HG03439 (cell line): Measurements from ENCODE around the gene DCAF12L1.

Experiments used
- ATAC-seq: cut with Tn5 transposase; IDR thresholded peaks from one replicate; pipeline ENCODE4 v1.9.1; 2021; ENCODE audit warnings: mild to moderate bottlenecking, moderate library complexity; ENCODE audit not compliant: unreplicated experiment

DCAF12L1 gene

DNA sequence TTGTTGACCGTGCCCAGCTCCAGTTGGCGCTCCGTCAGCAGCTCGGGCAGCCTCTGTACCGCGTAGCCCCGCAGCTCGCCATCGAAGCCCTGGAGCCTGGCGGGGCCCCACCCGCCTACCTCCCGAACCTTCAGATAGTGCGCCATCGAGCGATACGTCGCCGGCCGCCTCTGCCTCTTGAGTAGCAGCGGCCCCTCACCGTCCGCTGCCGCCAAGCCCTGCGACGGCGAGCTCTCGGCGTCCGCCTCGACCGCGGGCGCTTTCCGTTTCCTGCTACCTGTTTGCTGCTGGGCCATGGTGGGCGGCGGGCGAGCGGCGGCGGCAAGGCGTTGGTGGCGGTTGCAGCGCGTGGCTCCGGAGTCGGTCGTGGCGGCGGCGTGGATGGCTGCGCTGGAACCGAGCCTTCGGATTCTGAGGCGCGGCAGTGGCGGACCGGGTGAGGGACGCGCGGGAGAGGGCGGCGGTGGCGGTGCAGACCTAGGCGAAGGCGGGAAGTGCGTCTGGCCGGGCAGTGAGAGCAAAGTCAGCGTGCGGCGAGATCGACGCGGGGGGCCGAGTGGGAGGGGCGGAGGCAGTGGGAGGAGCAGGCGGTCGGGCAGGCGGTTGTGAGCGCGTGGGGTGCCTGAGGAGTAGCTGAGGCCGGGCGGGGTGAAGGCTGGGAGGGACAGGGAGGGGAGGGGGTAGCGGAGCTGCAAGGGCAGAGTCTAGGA, at the start of gene DCAF12L1:
Gene DCAF12L1, minus strand, starts transcription at position 502 of the 710 bp plus-strand sequence. Its CDS starts 206 bp downstream, at position 296.
- ATAC-seq = no peak

DNA sequence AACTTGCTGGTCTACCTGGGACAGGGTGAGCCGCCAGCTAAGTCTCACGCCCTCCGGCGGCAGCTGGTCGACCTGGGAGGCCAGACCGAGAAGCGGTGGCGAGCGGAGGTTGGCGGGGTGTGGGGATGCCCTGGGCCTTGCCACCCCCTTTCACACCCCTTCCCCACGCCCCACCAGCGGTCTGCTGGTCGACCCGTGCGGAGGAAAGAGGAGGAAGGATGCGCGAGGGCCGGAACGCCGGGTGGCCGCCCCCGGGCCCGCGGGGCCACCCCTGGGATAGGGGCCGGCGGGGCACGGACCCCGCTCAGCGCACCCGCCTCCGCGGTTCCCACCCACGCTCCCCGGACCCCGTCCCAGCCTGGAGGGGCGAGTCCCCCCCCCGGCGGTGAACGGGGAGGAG, 28.3 kb upstream of the DCAF12L1 start:
- ATAC-seq = no peak

DNA sequence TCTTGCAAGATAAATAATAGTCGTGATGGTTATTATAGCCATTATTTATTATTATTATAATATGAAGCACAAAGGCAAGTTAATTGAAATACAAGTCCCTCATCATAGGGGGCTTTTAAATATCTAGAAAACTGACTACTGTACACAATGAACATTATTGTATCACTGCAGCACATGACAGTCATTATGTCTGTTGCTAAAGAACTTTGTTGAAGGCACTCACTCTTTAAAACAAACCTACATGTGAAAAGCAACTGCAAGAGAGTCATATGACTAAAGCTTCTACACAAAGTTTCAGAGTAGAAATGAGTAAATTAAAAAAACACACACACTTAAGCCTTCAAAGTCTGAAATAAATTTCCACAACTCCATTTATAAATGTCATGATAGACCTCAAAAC, 23.3 kb upstream of the DCAF12L1 start:
- ATAC-seq = no peak

DNA sequence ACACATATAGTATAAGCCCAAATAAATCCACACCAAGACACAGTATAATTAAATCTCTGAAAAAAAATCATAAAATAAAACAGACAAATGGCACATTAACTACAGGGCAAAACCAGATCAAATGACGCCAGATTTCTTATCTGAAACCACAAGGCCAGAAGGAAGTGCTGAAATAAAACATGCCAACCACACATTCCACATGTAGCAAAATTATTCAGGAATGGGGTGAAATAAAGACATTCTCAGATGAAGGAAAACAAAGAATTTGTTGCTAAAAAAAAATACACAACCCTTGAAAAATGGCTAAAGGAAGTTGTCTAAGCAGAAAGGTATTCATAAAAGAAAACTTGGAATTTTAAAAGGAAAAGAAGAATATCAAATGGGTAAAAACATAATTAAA, 4.5 kb upstream of the DCAF12L1 start:
- no peak for ATAC-seq

DNA sequence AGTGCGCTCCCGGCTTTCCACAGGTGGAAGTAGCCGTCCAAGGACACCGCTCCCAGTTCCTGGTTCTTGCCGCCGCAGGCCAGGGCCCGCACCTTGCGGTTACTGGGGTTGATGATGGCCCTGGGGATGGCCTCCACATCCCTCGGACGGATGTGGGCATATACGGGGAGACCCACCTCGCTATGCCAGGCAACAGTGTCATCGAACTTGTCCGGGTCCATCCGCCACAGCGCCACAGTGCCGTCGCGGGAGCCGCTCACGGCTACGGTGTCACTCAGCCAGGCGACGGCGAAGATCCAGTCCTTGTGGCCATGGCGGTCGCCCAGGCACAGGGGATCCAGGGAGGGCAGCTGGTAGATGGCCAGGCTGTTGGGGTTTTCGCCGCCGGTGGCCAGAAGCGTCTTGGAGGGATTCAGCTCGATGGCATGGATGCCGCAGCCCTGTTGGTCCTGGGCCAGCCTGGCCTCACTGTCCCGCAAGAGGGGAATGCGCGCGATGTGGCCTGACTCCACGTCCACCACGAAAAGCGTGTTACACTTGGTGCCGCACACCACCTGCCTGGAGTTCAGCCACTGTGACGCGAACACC, 795 bp downstream of the DCAF12L1 start:
- ATAC-seq = no peak

DNA sequence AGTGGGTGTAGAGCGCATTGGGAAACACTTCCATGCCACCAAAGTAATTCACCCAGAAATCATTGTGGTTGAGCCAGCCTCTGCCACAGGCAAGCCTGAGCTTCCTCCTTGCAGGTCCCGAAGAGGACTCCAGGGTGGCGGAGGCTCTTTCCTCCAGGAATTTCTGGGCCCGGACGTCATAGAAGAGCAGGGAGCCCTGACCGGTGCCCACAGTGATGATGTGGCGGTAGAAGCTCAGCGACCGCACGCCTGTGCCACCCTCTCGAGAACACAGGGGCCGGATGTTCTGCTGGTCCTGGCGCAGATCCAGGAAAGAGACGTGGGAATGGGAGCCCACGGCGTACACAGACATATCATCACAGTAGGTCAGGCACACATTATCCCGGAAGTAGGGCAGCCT, 1.3 kb downstream of the DCAF12L1 start:
- ATAC-seq = no peak

DNA sequence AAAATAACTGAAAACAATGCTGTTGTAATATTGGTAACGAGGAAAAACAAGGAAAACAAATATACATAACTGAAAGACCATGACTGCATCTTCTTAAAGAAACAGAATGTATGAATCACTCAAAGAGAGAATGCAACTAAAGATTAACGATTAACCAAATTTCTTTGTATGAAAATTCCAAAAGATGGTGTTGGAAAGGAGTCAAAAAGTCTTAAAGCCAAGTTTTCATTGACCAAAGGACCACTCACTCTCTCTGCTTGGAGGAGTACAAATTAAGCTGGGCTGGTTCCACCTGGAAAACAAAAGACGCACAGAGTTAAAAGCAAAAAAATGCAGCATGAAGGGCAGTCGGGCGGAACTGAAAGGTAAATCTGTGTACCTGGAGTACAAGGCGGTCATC, 1.8 kb downstream of the DCAF12L1 start:
- no peak for ATAC-seq

DNA sequence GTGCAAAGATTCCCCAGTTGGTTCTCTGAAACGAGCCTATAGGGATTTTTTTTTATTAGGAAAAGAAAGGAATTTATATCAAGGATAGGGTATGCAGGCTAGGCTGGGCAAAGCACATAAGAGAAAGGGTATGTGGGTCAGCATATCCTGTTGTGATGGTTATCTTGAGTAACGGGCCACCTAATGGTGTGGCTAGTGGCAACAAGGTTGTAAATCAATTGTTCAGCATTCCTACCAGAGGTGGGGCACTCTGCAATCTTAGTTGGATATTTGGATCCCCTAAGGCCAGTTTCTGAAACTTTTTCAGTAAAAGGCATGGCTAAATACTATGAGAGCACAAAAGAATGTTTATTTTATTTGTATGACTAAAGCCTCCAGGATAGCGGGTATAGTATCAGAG, 42.7 kb downstream of the DCAF12L1 start:
- ATAC-seq = no peak
